IMR-90 (cell line): Measurements from ENCODE around the gene MSI2.

ENCODE experiments used
- CEBPB ChIP-seq: IDR thresholded peaks from 2 replicates; pipeline ENCODE4 v1.6.1; 2012; ENCODE audit warnings: low read depth, low read length, improper control_type of control experiment
- CHD1 ChIP-seq: IDR thresholded peaks from 2 replicates; pipeline ENCODE4 v1.6.1; 2012; ENCODE audit warnings: low read depth, low read length, improper control_type of control experiment
- RFX5 ChIP-seq: IDR thresholded peaks from 2 replicates; pipeline ENCODE4 v1.8.0; 2012; ENCODE audit warnings: low read depth, mild to moderate bottlenecking, low read length, moderate library complexity
- TF ChIP-seq, protein P1 (sequence below): conservative IDR thresholded peaks from 2 replicates; pipeline ENCODE4 v1.5.1; 2012; ENCODE audit warnings: mild to moderate bottlenecking, low read depth, low read length, improper control_type of control experiment

DNA sequence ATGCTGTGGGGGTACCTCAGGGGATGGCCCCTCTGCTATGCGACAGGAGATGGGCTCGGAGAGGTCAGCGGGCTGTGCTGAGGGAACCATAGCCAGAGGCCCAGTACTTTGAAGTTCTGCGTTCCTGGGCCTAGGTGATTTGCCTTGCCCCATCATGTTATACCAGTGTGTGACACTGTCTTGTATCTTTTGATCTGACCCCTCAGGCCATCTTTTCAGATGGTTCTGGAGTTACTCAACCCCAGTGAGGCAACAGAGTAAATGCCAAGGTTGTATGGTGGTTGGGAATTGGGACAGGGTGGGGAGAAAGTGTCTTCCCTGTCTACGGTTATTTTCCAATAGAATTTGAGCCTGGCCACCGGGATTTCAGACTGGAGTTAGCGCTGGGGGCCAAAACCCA is 8.5 kb downstream of the MSI2 start:
- TF ChIP-seq RFX5 (no peak), CHD1 (no peak), CEBPB (no peak)
- TF ChIP-seq, protein P1, sequence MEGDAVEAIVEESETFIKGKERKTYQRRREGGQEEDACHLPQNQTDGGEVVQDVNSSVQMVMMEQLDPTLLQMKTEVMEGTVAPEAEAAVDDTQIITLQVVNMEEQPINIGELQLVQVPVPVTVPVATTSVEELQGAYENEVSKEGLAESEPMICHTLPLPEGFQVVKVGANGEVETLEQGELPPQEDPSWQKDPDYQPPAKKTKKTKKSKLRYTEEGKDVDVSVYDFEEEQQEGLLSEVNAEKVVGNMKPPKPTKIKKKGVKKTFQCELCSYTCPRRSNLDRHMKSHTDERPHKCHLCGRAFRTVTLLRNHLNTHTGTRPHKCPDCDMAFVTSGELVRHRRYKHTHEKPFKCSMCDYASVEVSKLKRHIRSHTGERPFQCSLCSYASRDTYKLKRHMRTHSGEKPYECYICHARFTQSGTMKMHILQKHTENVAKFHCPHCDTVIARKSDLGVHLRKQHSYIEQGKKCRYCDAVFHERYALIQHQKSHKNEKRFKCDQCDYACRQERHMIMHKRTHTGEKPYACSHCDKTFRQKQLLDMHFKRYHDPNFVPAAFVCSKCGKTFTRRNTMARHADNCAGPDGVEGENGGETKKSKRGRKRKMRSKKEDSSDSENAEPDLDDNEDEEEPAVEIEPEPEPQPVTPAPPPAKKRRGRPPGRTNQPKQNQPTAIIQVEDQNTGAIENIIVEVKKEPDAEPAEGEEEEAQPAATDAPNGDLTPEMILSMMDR: no peak
